ENCODE measurements around the gene TEX261. TPM values are rescaled to one million over a fixed set of nuclear protein-coding genes. Genes with fewer than 3 reads are reported as not detected.
"Not testable (repeated sequence)": the region's sequence is repeated elsewhere in the genome, so short reads cannot be mapped to it uniquely, and the experiment has no call there.

Gene TEX261
- total RNA-seq, 4 donors from 2014 or later = 34.0 to 54.2 (median 38.7) TPM

DNA sequence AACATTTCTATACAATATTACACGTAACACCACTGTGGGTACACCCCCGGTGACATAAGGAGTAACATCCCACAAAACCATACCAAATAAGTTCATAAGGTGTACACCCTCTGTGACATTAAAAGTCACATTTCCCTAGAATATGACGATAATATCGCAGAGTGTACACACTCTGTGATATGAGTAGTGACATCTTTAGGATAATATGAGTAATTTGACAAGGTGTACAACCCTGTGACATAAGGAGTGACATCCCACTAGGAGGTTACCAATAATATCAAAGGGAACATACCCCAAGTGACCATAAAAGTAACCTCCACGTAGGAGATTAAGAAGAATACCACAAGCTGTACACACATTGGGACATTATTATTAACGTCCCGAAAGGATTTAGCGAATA, 24.0 kb upstream of the TEX261 start:
- in situ Hi-C loops (cut with MboI; ENCODE audit: low sequenced_read_pairs in 4 of 4) (no loop called here), intact Hi-C loops (cut with DNase I; ENCODE audit: low total_unique reads) (no loop called here)
- Histone ChIP-seq H3K4me1 (no peaks in the 10 kb centered on the region), H3K27ac (no peak overlapping the region), H3K27me3 (no peaks in the 10 kb centered on the region), H3K4me3 (no peak overlapping the region), H3K9me3 (no peaks in the 10 kb centered on the region), H3K36me3 (no peaks in the 10 kb centered on the region)
- TF ChIP-seq CTCF (IDR thresholded peaks at IDR 0.05 in 4 of 5, conservative IDR thresholded peaks at IDR 0.05 in 1 of 5) (no peak), POLR2A (IDR thresholded peaks at IDR 0.05) (no peak)
- no peak for DNase-seq
- ATAC-seq = no peak

- H3K27me3 ChIP-seq; H3K36me3 ChIP-seq; H3K27ac ChIP-seq; DNase-seq; H3K4me3 ChIP-seq; in situ Hi-C loops (cut with MboI; ENCODE audit: low sequenced_read_pairs in 4 of 4); H3K9me3 ChIP-seq; H3K4me1 ChIP-seq; ATAC-seq; intact Hi-C loops (cut with DNase I; ENCODE audit: low total_unique reads): not testable (repeated sequence)
Measured at GRCh38 chr2:71011786-71012185, 17.1 kb upstream of the TEX261 start.

DNA sequence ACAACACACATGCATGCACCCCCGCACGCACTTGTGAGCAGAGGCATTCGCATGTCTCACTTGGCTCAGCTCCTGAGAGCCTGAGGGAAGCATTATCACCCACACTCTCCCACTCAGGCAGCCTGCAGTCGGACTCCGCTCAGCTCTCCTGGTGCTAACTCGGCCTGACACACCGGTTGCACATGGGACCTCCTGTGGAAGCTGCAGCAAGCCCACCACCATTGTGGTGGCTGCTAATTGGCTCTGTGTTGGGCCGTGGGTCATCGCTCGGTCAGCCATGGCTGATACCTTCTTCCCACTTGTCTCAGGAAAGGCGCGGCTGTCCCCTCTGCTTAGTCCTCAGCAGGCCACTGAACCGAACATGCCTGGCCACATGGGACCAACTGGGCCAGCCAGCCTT, 13.7 kb upstream of the TEX261 start:
- ATAC-seq (no peak), DNase-seq (no peak)
- Histone ChIP-seq H3K27ac (no peak overlapping the region), H3K9me3 (no peaks in the 10 kb centered on the region), H3K36me3 (no peaks in the 10 kb centered on the region), H3K4me3 (no peak overlapping the region), H3K4me1 (no peaks in the 10 kb centered on the region), H3K27me3 (peaks cover 0 to 6% (median 0%) of the 10 kb centered on the region in 3 donors)
- intact Hi-C loops (cut with DNase I; ENCODE audit: low total_unique reads) = no loop called here
- in situ Hi-C loops (cut with MboI; ENCODE audit: low sequenced_read_pairs in 4 of 4) = no loop called here
- TF ChIP-seq POLR2A (IDR thresholded peaks at IDR 0.05) = no peak
- no peak for TF ChIP-seq CTCF (IDR thresholded peaks at IDR 0.05 in 4 of 5, conservative IDR thresholded peaks at IDR 0.05 in 1 of 5)

- no peaks in the 10 kb centered on the region for H3K4me1 ChIP-seq
- ATAC-seq (no peak), DNase-seq (no peak)
- peaks cover 0 to 6% (median 0%) of the 10 kb centered on the region in 3 donors for H3K27me3 ChIP-seq
- intact Hi-C loops (cut with DNase I; ENCODE audit: low total_unique reads) = no loop called here
- no peaks in the 10 kb centered on the region for H3K9me3 ChIP-seq
- no peak overlapping the region for H3K4me3 ChIP-seq
- in situ Hi-C loops (cut with MboI; ENCODE audit: low sequenced_read_pairs in 4 of 4) = no loop called here
- H3K36me3 ChIP-seq = no peaks in the 10 kb centered on the region
- TF ChIP-seq CTCF (IDR thresholded peaks at IDR 0.05 in 4 of 5, conservative IDR thresholded peaks at IDR 0.05 in 1 of 5) (no peak), POLR2A (IDR thresholded peaks at IDR 0.05) (no peak)
- H3K27ac ChIP-seq = no peak overlapping the region
Measured at GRCh38 chr2:71006955-71007799, 12.5 kb upstream of the TEX261 start.

DNA sequence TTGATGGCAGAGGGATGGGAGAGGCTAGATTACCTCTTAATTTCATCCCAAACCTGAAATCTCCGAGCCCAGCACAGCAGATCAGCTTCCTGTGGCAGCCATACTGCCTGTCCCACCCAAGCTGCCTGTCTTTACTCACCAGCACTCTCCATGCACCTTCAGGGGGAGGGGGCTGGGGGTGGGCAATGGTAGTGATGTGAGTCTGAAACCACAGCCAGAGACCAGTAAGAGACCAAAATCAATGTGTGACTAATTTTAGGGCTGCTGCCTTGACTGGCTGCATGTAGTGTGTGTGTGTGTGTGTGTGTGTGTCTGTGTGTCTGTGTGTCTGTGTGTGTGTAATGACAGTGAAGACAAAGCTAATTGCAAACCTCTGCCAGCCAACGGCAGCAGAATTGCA, 11.7 kb upstream of the TEX261 start:
- Histone ChIP-seq H3K9me3 (no peaks in the 10 kb centered on the region), H3K36me3 (no peaks in the 10 kb centered on the region), H3K4me3 (no peak overlapping the region), H3K27me3 (peaks cover 0 to 4% (median 0%) of the 10 kb centered on the region in 3 donors), H3K27ac (no peak overlapping the region), H3K4me1 (peaks cover 0 to under 1% of the 10 kb centered on the region in 2 donors)
- TF ChIP-seq POLR2A (IDR thresholded peaks at IDR 0.05) (no peak), CTCF (IDR thresholded peaks at IDR 0.05 in 4 of 5, conservative IDR thresholded peaks at IDR 0.05 in 1 of 5) (no peak)
- in situ Hi-C loops (cut with MboI; ENCODE audit: low sequenced_read_pairs in 4 of 4) = no loop called here
- DNase-seq (no peak), ATAC-seq (no peak)
- intact Hi-C loops (cut with DNase I; ENCODE audit: low total_unique reads) = no loop called here
